ENCODE measurements around the gene TMEM60.

GRCh38 chr7:77796109-77796508 is 2.1 kb downstream of the TMEM60 start:
- TF ChIP-seq CTCF (IDR thresholded peaks at IDR 0.05; ENCODE audit: control extremely low read depth in 1 of 3, insufficient read depth in 1 of 3, low read depth in 1 of 3, low read length in 3 of 3): no peak
- no peak for TF ChIP-seq SRF (IDR thresholded peaks at IDR 0.05; ENCODE audit: low read depth, low read length)
- TF ChIP-seq EZH2 (IDR thresholded peaks at IDR 0.05; ENCODE audit: low read depth, low read length, severe bottlenecking): no peak
- no peak for TF ChIP-seq GTF2F1 (IDR thresholded peaks at IDR 0.05; ENCODE audit: borderline replicate concordance, low read depth, low read length)
- TF ChIP-seq BACH1 (IDR thresholded peaks at IDR 0.05; ENCODE audit: low read length): no peak
- TF ChIP-seq TAF7 (optimal IDR thresholded peaks at IDR 0.05; ENCODE audit: borderline replicate concordance, low read depth, low read length): no peak
- no peak for TF ChIP-seq SIN3A (conservative IDR thresholded peaks at IDR 0.05 in 1 of 2, IDR thresholded peaks at IDR 0.05 in 1 of 2; ENCODE audit: low read depth in 1 of 2, low read length in 2 of 2)
- TF ChIP-seq SP4 (IDR thresholded peaks at IDR 0.05; ENCODE audit: low read length): no peak
- no peak for TF ChIP-seq MAX (IDR thresholded peaks at IDR 0.05)
- TF ChIP-seq TAF1 (IDR thresholded peaks at IDR 0.05; ENCODE audit: low read depth, low read length): no peak
- TF ChIP-seq NRF1 (IDR thresholded peaks at IDR 0.05; ENCODE audit: low read depth, low read length): no peak
- TF ChIP-seq USF2 (IDR thresholded peaks at IDR 0.05; ENCODE audit: low read length): no peak
- TF ChIP-seq RFX5 (IDR thresholded peaks at IDR 0.05; ENCODE audit: borderline replicate concordance, low read depth, low read length): no peak
